GM19468 (cell line): ENCODE data around the gene SUPT5H.

Source experiments
- ATAC-seq: cut with Tn5 transposase; IDR thresholded peaks from one replicate; pipeline ENCODE4 v1.9.1; 2021; ENCODE audit warnings: mild to moderate bottlenecking, moderate library complexity, moderate number of reproducible peaks; ENCODE audit not compliant: unreplicated experiment; ENCODE audit errors: extremely low read depth

SUPT5H gene

GRCh38 chr19:39445196-39446111, at the start of gene SUPT5H:
Gene SUPT5H, plus strand, starts transcription at chr19:39445582. Its CDS starts 309 bp downstream, at chr19:39445891.
- peak; percentile 62 for ATAC-seq

GRCh38 chr19:39397360-39398296, 47.8 kb upstream of the SUPT5H start:
- ATAC-seq = peak; percentile 30

- no peak for ATAC-seq
Observed at GRCh38 chr19:39398297-39398864, 47.0 kb upstream of the SUPT5H start.

- no peak for ATAC-seq
Observed at GRCh38 chr19:39399668-39400050, 45.7 kb upstream of the SUPT5H start.

GRCh38 chr19:39400061-39400460, 45.3 kb upstream of the SUPT5H start:
- no peak for ATAC-seq

- no peak for ATAC-seq
Observed at GRCh38 chr19:39401070-39401548, 44.3 kb upstream of the SUPT5H start.

GRCh38 chr19:39401549-39402345, 43.6 kb upstream of the SUPT5H start:
- ATAC-seq = no peak

GRCh38 chr19:39402346-39403300, 42.8 kb upstream of the SUPT5H start:
- ATAC-seq = no peak

- ATAC-seq = no peak
Observed at GRCh38 chr19:39403331-39404312, 41.8 kb upstream of the SUPT5H start.

- no peak for ATAC-seq
Observed at GRCh38 chr19:39405261-39405957, 40.0 kb upstream of the SUPT5H start.

- ATAC-seq = no peak
Observed at GRCh38 chr19:39405958-39406655, 39.3 kb upstream of the SUPT5H start.

- peak; percentile 7 for ATAC-seq
Observed at GRCh38 chr19:39406656-39407409, 38.5 kb upstream of the SUPT5H start, which contains the start of gene ZFP36. Gene ZFP36, plus strand, starts transcription at chr19:39406847. Its CDS starts 58 bp downstream, at chr19:39406905.

- ATAC-seq = no peak
Observed at GRCh38 chr19:39407410-39407659, 38.0 kb upstream of the SUPT5H start.

- ATAC-seq = no peak
Observed at GRCh38 chr19:39407660-39408391, 37.6 kb upstream of the SUPT5H start.
